ENCODE measurements around the gene XCL1.

DNA sequence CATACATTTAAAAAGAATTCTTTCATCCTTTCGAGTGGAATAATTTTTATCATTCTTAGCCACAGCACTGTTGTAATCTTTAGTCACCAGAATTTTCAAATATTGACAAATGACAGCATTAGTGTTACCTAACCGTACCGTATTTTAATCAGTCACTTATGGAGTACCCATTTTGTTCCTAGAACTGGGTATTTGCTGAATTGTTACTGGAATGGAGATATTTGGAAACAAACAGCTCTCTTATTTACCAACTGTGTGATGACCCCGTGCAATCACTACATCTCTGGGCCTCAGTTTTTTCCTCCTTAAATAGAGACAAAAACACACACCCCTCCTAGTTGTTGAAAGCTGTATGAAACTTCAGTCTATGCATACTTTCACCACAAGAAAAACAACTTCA is 24.7 kb upstream of the XCL1 start:
- TF ChIP-seq EZH2 (IDR thresholded peaks at IDR 0.05; ENCODE audit: insufficient read depth, poor library complexity, severe bottlenecking) (no peak), EZH2phosphoT487 (IDR thresholded peaks at IDR 0.05; ENCODE audit: insufficient read depth, low read depth) (no peak)
